Activated CD8-positive, alpha-beta T cell treated with anti-CD3 and anti-CD28 coated beads, Interleukin-2, amount 10 ng/mL, durations not matched to agents 7 days and 5 days (primary cell): ENCODE data around the gene PCDHGC3. TPM values are rescaled to one million over a fixed set of nuclear protein-coding genes. Genes with fewer than 3 reads are reported as not detected.

Source experiments
- ATAC-seq: fragments of 150-1000 bp; cut with Tn5 transposase; one replicate; pipeline ENCODE4 v1.10.0; 2021; ENCODE audit warnings: moderate library complexity
- CTCF ChIA-PET: fragments of 350-600 bp; sonication (Branson Sonifier 250); formaldehyde crosslinking; loops from one replicate; lab custom pipeline; 2021; ENCODE audit warnings: antibody characterized with exemption; lab: Charles Lee
- POLR2A ChIA-PET: fragments of 350-600 bp; sonication (Branson Sonifier 250); formaldehyde crosslinking; loops from one replicate; lab custom pipeline; 2021; ENCODE audit warnings: antibody characterized with exemption; lab: Charles Lee
- DNase-seq: peaks from one replicate; pipeline ENCODE4 v3.0.0-alpha.2; 2020
- H3K27ac Mint-ChIP-seq: one replicate; pipeline ENCODE4 v1.8.0; 2021; ENCODE audit warnings: mild to moderate bottlenecking, mixed read lengths
- H3K27me3 Mint-ChIP-seq: one replicate; pipeline ENCODE4 v1.8.0; 2021; ENCODE audit warnings: low read depth, mixed read lengths
- H3K36me3 Mint-ChIP-seq: one replicate; pipeline ENCODE4 v1.8.0; 2021; ENCODE audit warnings: low read depth, mixed read lengths
- H3K4me1 Mint-ChIP-seq: one replicate; pipeline ENCODE4 v1.8.0; 2021; ENCODE audit warnings: low read depth, mixed read lengths
- H3K4me3 Mint-ChIP-seq: one replicate; pipeline ENCODE4 v1.8.0; 2021; ENCODE audit warnings: mild to moderate bottlenecking, mixed read lengths
- H3K9me3 Mint-ChIP-seq: one replicate; pipeline ENCODE4 v1.8.0; 2022; ENCODE audit warnings: mixed read lengths; ENCODE audit not compliant: insufficient read depth
- total RNA-seq, 2 experiments: library from RNA; stranded (reverse); gene quantifications; one replicate each; pipeline ENCODE4 v1.2.3, GENCODE V29; 2021

Gene PCDHGC3
- total RNA-seq, 2 experiments from 2014 or later: not detected

GRCh38 chr5:141511771-141512325, 36.1 kb downstream of the PCDHGC3 start:
- no peaks in the 10 kb centered on the region for H3K9me3 Mint-ChIP-seq
- H3K4me3 Mint-ChIP-seq: no peak overlapping the region
- H3K27ac Mint-ChIP-seq: peak overlapping the region; percentile 9
- ChIA-PET POLR2A (interaction anchor here (2.3 kb wide), 1 partner anchor 191 kb away, joined by 7 read pairs; the partner anchor contains the start of gene TAF7), CTCF (interaction anchor here (1.0 to 5.3 kb wide), 19 partner anchors 11 to 267 kb away, joined by 3 to 64 read pairs (median 8); partner anchors contain the start of genes PCDHB15, PCDHGA1, PCDHGA10 and PCDHGA11)
- peaks cover 39% of the 10 kb centered on the region for H3K4me1 Mint-ChIP-seq
- DNase-seq (no peak), ATAC-seq (no peak)
- peaks cover 23% of the 10 kb centered on the region for H3K36me3 Mint-ChIP-seq
- H3K27me3 Mint-ChIP-seq: no peaks in the 10 kb centered on the region

- Mint-ChIP-seq H3K27ac (peak overlapping the region; percentile 51), H3K9me3 (no peaks in the 10 kb centered on the region), H3K4me3 (peak overlapping the region; percentile 43), H3K36me3 (peaks cover 26% of the 10 kb centered on the region), H3K4me1 (peaks cover 39% of the 10 kb centered on the region), H3K27me3 (no peaks in the 10 kb centered on the region)
- CTCF ChIA-PET: interaction anchor here (0.6 to 5.3 kb wide), 35 partner anchors 9 to 289 kb away, joined by 3 to 64 read pairs (median 5); partner anchors contain the start of genes PCDHB14, PCDHB15, PCDHGA10 and PCDHGA11
- ATAC-seq (peak; percentile 58), DNase-seq (peak; percentile 87)
- POLR2A ChIA-PET: interaction anchor here (2.3 kb wide), 1 partner anchor 192 kb away, joined by 7 read pairs; the partner anchor contains the start of gene TAF7
Observed at GRCh38 chr5:141512390-141512910, 36.7 kb downstream of the PCDHGC3 start.

GRCh38 chr5:141512911-141513626, 37.3 kb downstream of the PCDHGC3 start:
- POLR2A ChIA-PET: interaction anchor here (0.8 to 2.3 kb wide), 3 partner anchors 83 to 192 kb away, joined by 3 to 7 read pairs (median 4); partner anchors contain the start of genes PCDHGA10, PCDHGA12 and TAF7
- Mint-ChIP-seq H3K4me1 (peaks cover 39% of the 10 kb centered on the region), H3K9me3 (no peaks in the 10 kb centered on the region), H3K27me3 (no peaks in the 10 kb centered on the region), H3K36me3 (peaks cover 29% of the 10 kb centered on the region), H3K4me3 (peak overlapping the region; percentile 43), H3K27ac (peak overlapping the region; percentile 23)
- DNase-seq (no peak), ATAC-seq (peak; percentile 16)
- CTCF ChIA-PET: interaction anchor here (0.6 to 5.3 kb wide), 37 partner anchors 10 to 290 kb away, joined by 3 to 64 read pairs (median 5); partner anchors contain the start of genes PCDHB14, PCDHB15, PCDHGA10 and PCDHGA11

GRCh38 chr5:141513627-141514329, 38.0 kb downstream of the PCDHGC3 start:
- peak overlapping the region; percentile 26 for H3K4me3 Mint-ChIP-seq
- no peaks in the 10 kb centered on the region for H3K9me3 Mint-ChIP-seq
- peaks cover 36% of the 10 kb centered on the region for H3K36me3 Mint-ChIP-seq
- ChIA-PET POLR2A (interaction anchor here (0.8 to 2.3 kb wide), 3 partner anchors 84 to 193 kb away, joined by 3 to 7 read pairs (median 4); partner anchors contain the start of genes PCDHGA10, PCDHGA12 and TAF7), CTCF (interaction anchor here (0.7 to 5.3 kb wide), 21 partner anchors 9 to 291 kb away, joined by 3 to 64 read pairs (median 6); partner anchors contain the start of genes PCDHB14, PCDHB15, PCDHGA10 and PCDHGA11)
- DNase-seq (peak; percentile 48), ATAC-seq (peak; percentile 47)
- no peaks in the 10 kb centered on the region for H3K27me3 Mint-ChIP-seq
- no peak overlapping the region for H3K27ac Mint-ChIP-seq
- H3K4me1 Mint-ChIP-seq: peaks cover 39% of the 10 kb centered on the region

- no peaks in the 10 kb centered on the region for H3K9me3 Mint-ChIP-seq
- ChIA-PET CTCF (interaction anchor here (0.8 to 5.3 kb wide), 11 partner anchors 8 to 327 kb away, joined by 3 to 64 read pairs (median 13); partner anchors contain the start of genes PCDHB9, PCDHGA10, PCDHGA11 and PCDHGA12), POLR2A (interaction anchor here (1.1 to 2.3 kb wide), 2 partner anchors 84 to 194 kb away, joined by 4 to 7 read pairs; partner anchors contain the start of genes PCDHGA12 and TAF7)
- H3K27ac Mint-ChIP-seq: peak overlapping the region; percentile 43
- H3K4me1 Mint-ChIP-seq: peaks cover 33% of the 10 kb centered on the region
- no peaks in the 10 kb centered on the region for H3K27me3 Mint-ChIP-seq
- H3K4me3 Mint-ChIP-seq: no peak overlapping the region
- peaks cover 44% of the 10 kb centered on the region for H3K36me3 Mint-ChIP-seq
- DNase-seq (no peak), ATAC-seq (no peak)
Observed at GRCh38 chr5:141514330-141515133, 38.8 kb downstream of the PCDHGC3 start.

- peaks cover 33% of the 10 kb centered on the region for H3K4me1 Mint-ChIP-seq
- ATAC-seq (no peak), DNase-seq (no peak)
- no peak overlapping the region for H3K4me3 Mint-ChIP-seq
- ChIA-PET POLR2A (no interaction called here), CTCF (interaction anchor here (0.8 to 5.3 kb wide), 9 partner anchors 8 to 328 kb away, joined by 3 to 64 read pairs (median 6); partner anchors contain the start of genes HDAC3, PCDHB9, PCDHGA10 and PCDHGA11)
- peaks cover 50% of the 10 kb centered on the region for H3K36me3 Mint-ChIP-seq
- H3K27me3 Mint-ChIP-seq: no peaks in the 10 kb centered on the region
- H3K27ac Mint-ChIP-seq: peak overlapping the region; percentile 4
- H3K9me3 Mint-ChIP-seq: no peaks in the 10 kb centered on the region
Observed at GRCh38 chr5:141515141-141515540, 39.4 kb downstream of the PCDHGC3 start.

GRCh38 chr5:141515946-141516671, 40.3 kb downstream of the PCDHGC3 start:
- H3K27ac Mint-ChIP-seq: no peak overlapping the region
- peaks cover 33% of the 10 kb centered on the region for H3K4me1 Mint-ChIP-seq
- DNase-seq (no peak), ATAC-seq (no peak)
- no peak overlapping the region for H3K4me3 Mint-ChIP-seq
- POLR2A ChIA-PET: no interaction called here
- H3K9me3 Mint-ChIP-seq: no peaks in the 10 kb centered on the region
- peaks cover 58% of the 10 kb centered on the region for H3K36me3 Mint-ChIP-seq
- H3K27me3 Mint-ChIP-seq: no peaks in the 10 kb centered on the region
- CTCF ChIA-PET: interaction anchor here (0.8 to 5.3 kb wide), 4 partner anchors 7 to 121 kb away, joined by 3 to 64 read pairs (median 4); partner anchors contain the start of genes HDAC3, PCDHGA12 and RELL2

- Mint-ChIP-seq H3K4me1 (peaks cover 36% of the 10 kb centered on the region), H3K9me3 (no peaks in the 10 kb centered on the region), H3K27ac (no peak overlapping the region), H3K36me3 (peaks cover 64% of the 10 kb centered on the region), H3K27me3 (no peaks in the 10 kb centered on the region), H3K4me3 (no peak overlapping the region)
- POLR2A ChIA-PET: no interaction called here
- DNase-seq (no peak), ATAC-seq (no peak)
- CTCF ChIA-PET: interaction anchor here (0.9 to 5.3 kb wide), 2 partner anchors 6 to 86 kb away, joined by 3 to 64 read pairs; partner anchors contain the start of gene PCDHGA12
Observed at GRCh38 chr5:141516672-141517025, 40.9 kb downstream of the PCDHGC3 start.

GRCh38 chr5:141517312-141517711, 41.5 kb downstream of the PCDHGC3 start:
- Mint-ChIP-seq H3K9me3 (no peaks in the 10 kb centered on the region), H3K36me3 (peaks cover 70% of the 10 kb centered on the region), H3K27me3 (no peaks in the 10 kb centered on the region), H3K4me1 (peaks cover 41% of the 10 kb centered on the region), H3K27ac (no peak overlapping the region), H3K4me3 (no peak overlapping the region)
- CTCF ChIA-PET: interaction anchor here (0.9 kb wide), 1 partner anchor 87 kb away, joined by 3 read pairs; the partner anchor contains the start of gene PCDHGA12
- DNase-seq: no peak
- POLR2A ChIA-PET: no interaction called here
- ATAC-seq: no peak
